ENCODE data around the gene EXOC6B.

- no peak for TF ChIP-seq POLR2A (IDR thresholded peaks at IDR 0.05)
- no peak for TF ChIP-seq CTCF (IDR thresholded peaks at IDR 0.05)
These were observed 683.0 kb downstream of the EXOC6B start for GRCh38 chr2:72142570-72143440.
